Measurements from ENCODE around the gene CHD6. TPM values are rescaled to one million over a fixed set of nuclear protein-coding genes. Genes with fewer than 3 reads are reported as not detected.

Gene CHD6
- total RNA-seq, 1 donor from 2014 or later, result 114 TPM

DNA sequence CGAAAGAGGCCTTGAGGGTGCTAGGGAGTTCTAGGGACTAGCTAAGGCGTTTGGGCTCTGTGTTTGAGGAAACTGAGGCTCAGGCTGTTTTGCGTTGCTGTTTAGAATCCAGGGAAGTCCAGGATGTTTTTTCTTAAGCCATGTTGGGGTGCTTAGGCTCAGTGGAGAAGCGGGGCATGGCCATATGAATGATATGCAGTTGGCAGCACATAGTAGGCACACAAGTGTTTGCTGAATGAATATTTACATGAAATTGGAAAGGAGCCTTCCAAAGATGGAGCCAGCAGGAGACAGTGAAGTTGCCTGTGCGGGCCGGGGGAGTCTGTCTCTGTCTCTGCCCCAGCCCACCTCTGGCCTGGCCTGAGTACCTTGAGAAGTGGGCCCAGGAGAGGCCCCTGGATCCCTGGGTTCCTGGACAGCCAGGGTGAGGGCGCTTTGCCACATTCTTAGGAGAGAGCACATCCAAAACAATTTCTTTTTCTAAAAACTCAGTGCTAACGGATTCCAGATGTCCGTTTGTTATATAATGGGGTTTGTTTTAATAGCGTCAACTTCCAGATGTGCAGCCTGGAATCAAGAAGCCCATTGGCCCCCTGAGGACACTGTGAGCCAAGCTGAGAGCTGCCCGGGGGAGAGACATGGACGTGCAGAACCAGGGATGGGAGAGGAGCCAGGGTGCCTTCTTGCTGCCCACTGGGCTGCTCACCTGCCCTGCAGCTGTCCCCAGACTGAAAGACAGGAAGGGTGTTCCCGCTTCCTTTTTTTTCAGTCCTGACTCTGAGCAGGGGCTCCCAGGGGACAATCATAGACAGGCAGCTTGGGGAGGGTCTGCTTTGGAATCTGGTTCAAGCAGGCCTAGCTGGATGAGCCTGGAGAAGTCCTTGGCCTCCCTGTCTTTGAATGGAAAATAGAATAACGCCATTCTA lies 231.4 kb downstream of the CHD6 start:
- Mint-ChIP-seq H3K4me1 (ENCODE audit: low read depth) (peaks cover 3% of the 10 kb centered on the region), H3K4me3 (ENCODE audit: low read depth) (no peak overlapping the region), H3K36me3 (ENCODE audit: insufficient read depth) (no peaks in the 10 kb centered on the region), H3K27ac (no peak overlapping the region), H3K9me3 (ENCODE audit: low read depth) (no peaks in the 10 kb centered on the region), H3K27me3 (peaks cover 11% of the 10 kb centered on the region)
- TF ChIP-seq, protein P1, sequence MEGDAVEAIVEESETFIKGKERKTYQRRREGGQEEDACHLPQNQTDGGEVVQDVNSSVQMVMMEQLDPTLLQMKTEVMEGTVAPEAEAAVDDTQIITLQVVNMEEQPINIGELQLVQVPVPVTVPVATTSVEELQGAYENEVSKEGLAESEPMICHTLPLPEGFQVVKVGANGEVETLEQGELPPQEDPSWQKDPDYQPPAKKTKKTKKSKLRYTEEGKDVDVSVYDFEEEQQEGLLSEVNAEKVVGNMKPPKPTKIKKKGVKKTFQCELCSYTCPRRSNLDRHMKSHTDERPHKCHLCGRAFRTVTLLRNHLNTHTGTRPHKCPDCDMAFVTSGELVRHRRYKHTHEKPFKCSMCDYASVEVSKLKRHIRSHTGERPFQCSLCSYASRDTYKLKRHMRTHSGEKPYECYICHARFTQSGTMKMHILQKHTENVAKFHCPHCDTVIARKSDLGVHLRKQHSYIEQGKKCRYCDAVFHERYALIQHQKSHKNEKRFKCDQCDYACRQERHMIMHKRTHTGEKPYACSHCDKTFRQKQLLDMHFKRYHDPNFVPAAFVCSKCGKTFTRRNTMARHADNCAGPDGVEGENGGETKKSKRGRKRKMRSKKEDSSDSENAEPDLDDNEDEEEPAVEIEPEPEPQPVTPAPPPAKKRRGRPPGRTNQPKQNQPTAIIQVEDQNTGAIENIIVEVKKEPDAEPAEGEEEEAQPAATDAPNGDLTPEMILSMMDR (IDR thresholded peaks at IDR 0.05; ENCODE audit: unreplicated experiment), result no peak
- no peak for DNase-seq (ENCODE audit: low spot score, unreplicated experiment)

- Mint-ChIP-seq H3K4me1 (ENCODE audit: low read depth) (peaks cover 3% of the 10 kb centered on the region), H3K27ac (no peak overlapping the region)
Measured at GRCh38 chr20:41382791-41383305, 235.3 kb downstream of the CHD6 start.

GRCh38 chr20:41380551-41381193 lies 237.5 kb downstream of the CHD6 start:
- H3K4me1 Mint-ChIP-seq (ENCODE audit: low read depth), result no peaks in the 10 kb centered on the region
- no peak overlapping the region for H3K27ac Mint-ChIP-seq
- no peak for DNase-seq (ENCODE audit: low spot score, unreplicated experiment)
- H3K4me3 Mint-ChIP-seq (ENCODE audit: low read depth), result no peak overlapping the region
- peaks cover 24% of the 10 kb centered on the region for H3K27me3 Mint-ChIP-seq
- no peaks in the 10 kb centered on the region for H3K9me3 Mint-ChIP-seq (ENCODE audit: low read depth)
- no peaks in the 10 kb centered on the region for H3K36me3 Mint-ChIP-seq (ENCODE audit: insufficient read depth)
- TF ChIP-seq, protein P1 (IDR thresholded peaks at IDR 0.05; ENCODE audit: unreplicated experiment), result no peak

More at GRCh38 chr20:41382791-41383305, 235.3 kb downstream of the CHD6 start:
- Mint-ChIP-seq H3K4me3 (ENCODE audit: low read depth) (no peak overlapping the region), H3K36me3 (ENCODE audit: insufficient read depth) (no peaks in the 10 kb centered on the region), H3K27me3 (peaks cover 15% of the 10 kb centered on the region), H3K9me3 (ENCODE audit: low read depth) (no peaks in the 10 kb centered on the region)
- no peak for DNase-seq (ENCODE audit: low spot score, unreplicated experiment)
- TF ChIP-seq, protein P1 (IDR thresholded peaks at IDR 0.05; ENCODE audit: unreplicated experiment), result no peak

- no peaks in the 10 kb centered on the region for H3K4me1 Mint-ChIP-seq (ENCODE audit: low read depth)
- H3K27me3 Mint-ChIP-seq, result peaks cover 24% of the 10 kb centered on the region
- TF ChIP-seq, protein P1 (IDR thresholded peaks at IDR 0.05; ENCODE audit: unreplicated experiment), result no peak
- H3K9me3 Mint-ChIP-seq (ENCODE audit: low read depth), result no peaks in the 10 kb centered on the region
- DNase-seq (ENCODE audit: low spot score, unreplicated experiment), result no peak
- H3K36me3 Mint-ChIP-seq (ENCODE audit: insufficient read depth), result no peaks in the 10 kb centered on the region
- no peak overlapping the region for H3K4me3 Mint-ChIP-seq (ENCODE audit: low read depth)
- H3K27ac Mint-ChIP-seq, result no peak overlapping the region
Measured at GRCh38 chr20:41379551-41379950, 238.6 kb downstream of the CHD6 start.

DNA sequence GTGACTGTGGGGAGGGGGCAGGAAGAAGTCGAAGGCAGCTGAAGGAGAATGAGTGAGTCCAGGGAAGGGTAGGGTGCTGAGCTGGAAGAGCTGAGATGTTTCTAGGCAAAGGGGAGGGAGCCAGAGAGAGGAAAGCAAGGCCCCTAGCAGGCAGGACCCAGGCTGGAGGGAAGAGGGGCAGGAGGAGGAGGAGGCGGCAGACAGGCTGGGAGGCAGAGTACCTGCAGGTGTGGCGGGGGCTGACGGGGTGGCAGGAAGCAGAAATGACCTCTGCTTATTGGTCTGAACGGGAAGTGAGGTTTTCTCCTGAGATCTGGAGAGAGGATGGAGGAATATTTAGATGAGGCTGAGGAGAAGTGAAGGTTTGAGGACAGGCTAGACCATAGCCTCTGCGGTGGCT lies 240.9 kb downstream of the CHD6 start:
- TF ChIP-seq, protein P1 (IDR thresholded peaks at IDR 0.05; ENCODE audit: unreplicated experiment), result no peak
- no peak overlapping the region for H3K4me3 Mint-ChIP-seq (ENCODE audit: low read depth)
- H3K4me1 Mint-ChIP-seq (ENCODE audit: low read depth), result peaks cover 8% of the 10 kb centered on the region
- DNase-seq (ENCODE audit: low spot score, unreplicated experiment), result no peak
- H3K36me3 Mint-ChIP-seq (ENCODE audit: insufficient read depth), result no peaks in the 10 kb centered on the region
- no peaks in the 10 kb centered on the region for H3K9me3 Mint-ChIP-seq (ENCODE audit: low read depth)
- no peak overlapping the region for H3K27ac Mint-ChIP-seq
- H3K27me3 Mint-ChIP-seq, result peaks cover 19% of the 10 kb centered on the region
